HepG2 (cell line): ENCODE data around the gene SWSAP1. TPM values are rescaled to one million over a fixed set of nuclear protein-coding genes. Genes with fewer than 3 reads are reported as not detected.

Source experiments
- ARNT ChIP-seq: fragments of 450-650 bp; IDR thresholded peaks from 2 replicates; pipeline ENCODE4 v1.6.1; 2017
- CHD4 ChIP-seq: fragments of 200-600 bp; sonication (generic); IDR thresholded peaks from 2 replicates; pipeline ENCODE4 v1.7.0; 2017; ENCODE audit warnings: mild to moderate bottlenecking, low read length, borderline replicate concordance
- FOXJ3 ChIP-seq: sonication (generic); formaldehyde crosslinking; IDR thresholded peaks from 2 replicates; pipeline ENCODE4 v1.4.0; 2020; ENCODE audit warnings: missing genetic modification reagents, mild to moderate bottlenecking, borderline replicate concordance
- HNRNPH1 ChIP-seq: fragments of 200-400 bp; formaldehyde crosslinking; optimal IDR thresholded peaks from 2 replicates; pipeline ENCODE3; 2017; ENCODE audit warnings: mild to moderate bottlenecking, low read depth, low read length
- KDM2A ChIP-seq: sonication (generic); formaldehyde crosslinking; IDR thresholded peaks from 2 replicates; pipeline ENCODE4 v1.4.0; 2020; ENCODE audit warnings: low read depth, missing genetic modification reagents, borderline replicate concordance
- NCOA5 ChIP-seq: sonication (generic); formaldehyde crosslinking; IDR thresholded peaks from 2 replicates; pipeline ENCODE4 v1.4.0; 2020; ENCODE audit warnings: missing genetic modification reagents
- NFYC ChIP-seq: IDR thresholded peaks from 2 replicates; pipeline ENCODE4 v1.6.1; 2016; ENCODE audit warnings: missing genetic modification reagents, missing compliant biosample characterization
- SRSF1 ChIP-seq: fragments of 200-400 bp; formaldehyde crosslinking; optimal IDR thresholded peaks from 2 replicates; pipeline ENCODE3; 2017; ENCODE audit warnings: mild to moderate bottlenecking, low read depth, low read length, moderate library complexity
- ZBTB8A ChIP-seq: sonication (generic); formaldehyde crosslinking; IDR thresholded peaks from 2 replicates; pipeline ENCODE4 v1.4.0; 2020; ENCODE audit warnings: mild to moderate bottlenecking, low read depth, missing genetic modification reagents, borderline replicate concordance
- ZC3H4 ChIP-seq: sonication (generic); formaldehyde crosslinking; IDR thresholded peaks from 2 replicates; pipeline ENCODE4 v1.4.0; 2020; ENCODE audit warnings: missing genetic modification reagents, borderline replicate concordance
- ZFP82 ChIP-seq: sonication (generic); formaldehyde crosslinking; IDR thresholded peaks from 2 replicates; pipeline ENCODE4 v1.5.1; 2020; ENCODE audit warnings: mild to moderate bottlenecking, missing genetic modification reagents, borderline replicate concordance
- ZNF160 ChIP-seq: sonication (generic); formaldehyde crosslinking; IDR thresholded peaks from 2 replicates; pipeline ENCODE4 v1.8.0; 2022; ENCODE audit warnings: mild to moderate bottlenecking, inconsistent platforms, missing genetic modification reagents
- ZNF205 ChIP-seq: IDR thresholded peaks from 2 replicates; pipeline ENCODE4 v1.6.1; 2018; ENCODE audit warnings: missing biosample characterization, missing genetic modification reagents
- ZNF333 ChIP-seq: sonication (generic); formaldehyde crosslinking; IDR thresholded peaks from 2 replicates; pipeline ENCODE4 v1.4.0; 2020; ENCODE audit warnings: mild to moderate bottlenecking, missing genetic modification reagents, borderline replicate concordance
- polyA plus RNA-seq, 8 experiments: library from polyadenylated mRNA; depleted of rRNA in 3 of 8; stranded (reverse) in 7 of 8; unstranded in 1 of 8; fragments of >200 nt; fragmentation: Illumina TruSeq in 4 of 8; extraction: Trizol in 4 of 8; gene quantifications; 2 replicates each; pipeline versions ENCODE4 v1.2.1 to v1.2.3, GENCODE V29; 2011 to 2016; ENCODE audit warnings: low read depth in 4 of 8, missing spikeins in 1 of 8, mixed read lengths in 1 of 8; ENCODE audit not compliant: insufficient read depth in 1 of 8
- total RNA-seq, 5 experiments: library from RNA; depleted of rRNA; stranded (reverse); fragments of >200 nt; fragmentation: Illumina TruSeq; extraction: Trizol; gene quantifications; 2 replicates each; pipeline ENCODE4 v1.2.3, GENCODE V29; 2016; ENCODE audit warnings: low read depth in 1 of 5
- TF ChIP-seq, protein P1 (sequence below): IDR thresholded peaks from 2 replicates; pipeline ENCODE4 v1.6.1; 2016; ENCODE audit warnings: mild to moderate bottlenecking, missing biosample characterization, missing genetic modification reagents
- TF ChIP-seq, protein P2 (sequence below): sonication (generic); formaldehyde crosslinking; IDR thresholded peaks from 2 replicates; pipeline ENCODE4 v1.4.0; 2020; ENCODE audit warnings: missing genetic modification reagents
- TF ChIP-seq, protein P3 (sequence below): sonication (generic); formaldehyde crosslinking; IDR thresholded peaks from 2 replicates; pipeline ENCODE4 v1.4.0; 2020; ENCODE audit warnings: missing genetic modification reagents, borderline replicate concordance
- TF ChIP-seq, protein P4 (sequence below): sonication (generic); formaldehyde crosslinking; IDR thresholded peaks from 2 replicates; pipeline ENCODE4 v1.4.0; 2020; ENCODE audit warnings: missing genetic modification reagents, borderline replicate concordance
- TF ChIP-seq, protein P5 (sequence below): sonication (generic); formaldehyde crosslinking; IDR thresholded peaks from 2 replicates; pipeline ENCODE4 v1.8.1; 2023; ENCODE audit warnings: mild to moderate bottlenecking, inconsistent platforms, moderate library complexity, missing genetic modification reagents, borderline replicate concordance

SWSAP1 gene
- total and polyA plus RNA-seq, 2 of the 13 experiments (the other 11 are each of a cell fraction or from before 2014, with no cell fraction given), result 2.7 to 3.3 TPM

DNA sequence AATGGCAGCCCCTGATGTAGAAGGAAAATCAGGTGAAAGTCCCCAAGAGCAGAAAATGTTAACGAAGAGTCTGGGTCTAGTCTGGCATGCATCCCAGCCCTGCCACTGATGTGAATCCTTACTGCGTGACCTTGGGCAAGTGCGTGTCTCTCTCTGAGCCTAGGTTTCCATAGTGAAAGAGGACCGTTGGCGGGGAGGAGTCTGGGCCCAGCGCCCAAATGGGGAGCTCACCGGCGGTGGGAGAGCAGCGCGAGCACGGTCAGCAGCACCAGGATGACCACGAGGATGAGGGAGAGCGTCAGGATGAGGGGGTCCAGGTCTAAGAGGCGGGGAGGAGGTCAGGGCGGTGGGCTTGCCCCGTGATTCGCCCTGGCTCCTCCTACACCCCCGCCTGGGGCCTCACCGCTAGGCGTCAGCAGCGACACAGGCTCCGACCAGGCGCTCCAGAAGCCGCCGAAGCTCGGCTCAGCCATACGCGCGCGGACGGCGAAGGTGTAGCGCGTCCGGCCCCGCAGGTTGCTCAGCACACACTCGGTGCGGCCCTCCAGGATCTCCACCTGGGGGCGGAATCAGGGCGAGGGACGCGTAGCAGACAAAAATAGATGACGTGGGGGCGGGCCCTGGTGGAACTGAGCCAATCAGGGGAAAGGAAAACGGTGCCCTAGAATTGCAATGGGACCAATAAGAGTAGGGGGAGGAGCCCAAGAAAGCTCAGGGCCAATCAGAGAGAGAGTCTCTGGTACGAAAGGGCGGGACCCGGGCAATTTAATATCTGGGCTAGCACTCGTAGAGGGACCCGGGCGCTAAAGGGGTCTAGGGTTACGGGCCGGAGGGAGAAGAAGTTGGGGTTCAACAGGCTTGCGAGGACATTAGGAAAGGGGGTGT is 6.4 kb downstream of the SWSAP1 start (continued):
- TF ChIP-seq ZFP82 (CRISPR knock-in tag) (no peak), NCOA5 (CRISPR knock-in tag) (no peak), ZNF160 (CRISPR knock-in tag) (no peak), ZNF205 (no peak), SRSF1 (no peak), ARNT (no peak), KDM2A (peak; percentile 96), ZNF333 (CRISPR knock-in tag) (no peak), CHD4 (no peak), HNRNPH1 (no peak), ZBTB8A (no peak), FOXJ3 (CRISPR knock-in tag) (no peak), NFYC (CRISPR knock-in tag) (peak; percentile 94), ZC3H4 (CRISPR knock-in tag) (no peak)
- TF ChIP-seq, protein P1, sequence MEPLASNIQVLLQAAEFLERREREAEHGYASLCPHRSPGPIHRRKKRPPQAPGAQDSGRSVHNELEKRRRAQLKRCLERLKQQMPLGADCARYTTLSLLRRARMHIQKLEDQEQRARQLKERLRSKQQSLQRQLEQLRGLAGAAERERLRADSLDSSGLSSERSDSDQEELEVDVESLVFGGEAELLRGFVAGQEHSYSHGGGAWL (CRISPR knock-in tag), result peak; percentile 73; the same call in 1 of the 2 replicates
- TF ChIP-seq, protein P2, sequence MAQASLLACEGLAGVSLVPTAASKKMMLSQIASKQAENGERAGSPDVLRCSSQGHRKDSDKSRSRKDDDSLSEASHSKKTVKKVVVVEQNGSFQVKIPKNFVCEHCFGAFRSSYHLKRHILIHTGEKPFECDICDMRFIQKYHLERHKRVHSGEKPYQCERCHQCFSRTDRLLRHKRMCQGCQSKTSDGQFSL (CRISPR knock-in tag), result 0 out of 2 replicates have a peak, but pooled peaks have one; percentile 16
- TF ChIP-seq, protein P3, sequence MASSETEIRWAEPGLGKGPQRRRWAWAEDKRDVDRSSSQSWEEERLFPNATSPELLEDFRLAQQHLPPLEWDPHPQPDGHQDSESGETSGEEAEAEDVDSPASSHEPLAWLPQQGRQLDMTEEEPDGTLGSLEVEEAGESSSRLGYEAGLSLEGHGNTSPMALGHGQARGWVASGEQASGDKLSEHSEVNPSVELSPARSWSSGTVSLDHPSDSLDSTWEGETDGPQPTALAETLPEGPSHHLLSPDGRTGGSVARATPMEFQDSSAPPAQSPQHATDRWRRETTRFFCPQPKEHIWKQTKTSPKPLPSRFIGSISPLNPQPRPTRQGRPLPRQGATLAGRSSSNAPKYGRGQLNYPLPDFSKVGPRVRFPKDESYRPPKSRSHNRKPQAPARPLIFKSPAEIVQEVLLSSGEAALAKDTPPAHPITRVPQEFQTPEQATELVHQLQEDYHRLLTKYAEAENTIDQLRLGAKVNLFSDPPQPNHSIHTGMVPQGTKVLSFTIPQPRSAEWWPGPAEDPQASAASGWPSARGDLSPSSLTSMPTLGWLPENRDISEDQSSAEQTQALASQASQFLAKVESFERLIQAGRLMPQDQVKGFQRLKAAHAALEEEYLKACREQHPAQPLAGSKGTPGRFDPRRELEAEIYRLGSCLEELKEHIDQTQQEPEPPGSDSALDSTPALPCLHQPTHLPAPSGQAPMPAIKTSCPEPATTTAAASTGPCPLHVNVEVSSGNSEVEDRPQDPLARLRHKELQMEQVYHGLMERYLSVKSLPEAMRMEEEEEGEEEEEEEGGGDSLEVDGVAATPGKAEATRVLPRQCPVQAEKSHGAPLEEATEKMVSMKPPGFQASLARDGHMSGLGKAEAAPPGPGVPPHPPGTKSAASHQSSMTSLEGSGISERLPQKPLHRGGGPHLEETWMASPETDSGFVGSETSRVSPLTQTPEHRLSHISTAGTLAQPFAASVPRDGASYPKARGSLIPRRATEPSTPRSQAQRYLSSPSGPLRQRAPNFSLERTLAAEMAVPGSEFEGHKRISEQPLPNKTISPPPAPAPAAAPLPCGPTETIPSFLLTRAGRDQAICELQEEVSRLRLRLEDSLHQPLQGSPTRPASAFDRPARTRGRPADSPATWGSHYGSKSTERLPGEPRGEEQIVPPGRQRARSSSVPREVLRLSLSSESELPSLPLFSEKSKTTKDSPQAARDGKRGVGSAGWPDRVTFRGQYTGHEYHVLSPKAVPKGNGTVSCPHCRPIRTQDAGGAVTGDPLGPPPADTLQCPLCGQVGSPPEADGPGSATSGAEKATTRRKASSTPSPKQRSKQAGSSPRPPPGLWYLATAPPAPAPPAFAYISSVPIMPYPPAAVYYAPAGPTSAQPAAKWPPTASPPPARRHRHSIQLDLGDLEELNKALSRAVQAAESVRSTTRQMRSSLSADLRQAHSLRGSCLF, result no peak
- TF ChIP-seq, protein P4, sequence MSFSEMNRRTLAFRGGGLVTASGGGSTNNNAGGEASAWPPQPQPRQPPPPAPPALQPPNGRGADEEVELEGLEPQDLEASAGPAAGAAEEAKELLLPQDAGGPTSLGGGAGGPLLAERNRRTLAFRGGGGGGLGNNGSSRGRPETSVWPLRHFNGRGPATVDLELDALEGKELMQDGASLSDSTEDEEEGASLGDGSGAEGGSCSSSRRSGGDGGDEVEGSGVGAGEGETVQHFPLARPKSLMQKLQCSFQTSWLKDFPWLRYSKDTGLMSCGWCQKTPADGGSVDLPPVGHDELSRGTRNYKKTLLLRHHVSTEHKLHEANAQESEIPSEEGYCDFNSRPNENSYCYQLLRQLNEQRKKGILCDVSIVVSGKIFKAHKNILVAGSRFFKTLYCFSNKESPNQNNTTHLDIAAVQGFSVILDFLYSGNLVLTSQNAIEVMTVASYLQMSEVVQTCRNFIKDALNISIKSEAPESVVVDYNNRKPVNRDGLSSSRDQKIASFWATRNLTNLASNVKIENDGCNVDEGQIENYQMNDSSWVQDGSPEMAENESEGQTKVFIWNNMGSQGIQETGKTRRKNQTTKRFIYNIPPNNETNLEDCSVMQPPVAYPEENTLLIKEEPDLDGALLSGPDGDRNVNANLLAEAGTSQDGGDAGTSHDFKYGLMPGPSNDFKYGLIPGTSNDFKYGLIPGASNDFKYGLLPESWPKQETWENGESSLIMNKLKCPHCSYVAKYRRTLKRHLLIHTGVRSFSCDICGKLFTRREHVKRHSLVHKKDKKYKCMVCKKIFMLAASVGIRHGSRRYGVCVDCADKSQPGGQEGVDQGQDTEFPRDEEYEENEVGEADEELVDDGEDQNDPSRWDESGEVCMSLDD, result no peak
- TF ChIP-seq, protein P5, sequence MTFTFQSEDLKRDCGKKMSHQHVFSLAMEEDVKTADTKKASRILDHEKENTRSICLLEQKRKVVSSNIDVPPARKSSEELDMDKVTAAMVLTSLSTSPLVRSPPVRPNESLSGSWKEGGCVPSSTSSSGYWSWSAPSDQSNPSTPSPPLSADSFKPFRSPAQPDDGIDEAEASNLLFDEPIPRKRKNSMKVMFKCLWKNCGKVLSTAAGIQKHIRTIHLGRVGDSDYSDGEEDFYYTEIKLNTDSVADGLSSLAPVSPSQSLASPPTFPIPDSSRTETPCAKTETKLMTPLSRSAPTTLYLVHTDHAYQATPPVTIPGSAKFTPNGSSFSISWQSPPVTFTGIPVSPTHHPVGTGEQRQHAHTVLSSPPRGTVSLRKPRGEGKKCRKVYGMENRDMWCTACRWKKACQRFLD (CRISPR knock-in tag), result 0 out of 2 replicates have a peak, but pooled peaks have one; percentile 13
